Brain microvascular endothelial cell (primary cell): ENCODE measurements around the gene NCKAP1.

ENCODE experiments used
- DNase-seq: peaks from one replicate; pipeline ENCODE4 v3.0.0-alpha.2; 2020
- H3K27ac ChIP-seq: fragments of 250-450 bp; sonication (Bioruptor Pico); 2 replicates; pipeline ENCODE4 v1.5.1; 2020; ENCODE audit warnings: mild to moderate bottlenecking, moderate library complexity
- H3K27me3 ChIP-seq: fragments of 250-450 bp; sonication (Bioruptor Pico); replicated peaks from 2 replicates; pipeline ENCODE4 v1.5.1; 2020; ENCODE audit warnings: mild to moderate bottlenecking
- H3K36me3 ChIP-seq: fragments of 250-450 bp; sonication (Bioruptor Pico); replicated peaks from 2 replicates; pipeline ENCODE4 v1.5.1; 2020; ENCODE audit warnings: mild to moderate bottlenecking
- H3K4me3 ChIP-seq: 2 replicates; pipeline ENCODE4 v1.5.1; 2011; ENCODE audit warnings: low read depth, mild to moderate bottlenecking, control low read depth, low read length, moderate library complexity
- in situ Hi-C: cut with HindIII; loops from 2 replicates; pipeline ENCODE4 v1.10.0; 2017; ENCODE audit warnings: low sequenced_read_pairs, low pct_ligation_motif_present
- TF ChIP-seq, protein P1 (sequence below): IDR thresholded peaks from 2 replicates; pipeline ENCODE4 v1.5.1; 2011; ENCODE audit warnings: low read depth, mild to moderate bottlenecking, moderate library complexity, low read length, control low read depth, inconsistent platforms; ENCODE audit errors: missing control alignments

NCKAP1 gene

GRCh38 chr2:182907081-182907830 is 131.0 kb downstream of the NCKAP1 start:
- TF ChIP-seq, protein P1, sequence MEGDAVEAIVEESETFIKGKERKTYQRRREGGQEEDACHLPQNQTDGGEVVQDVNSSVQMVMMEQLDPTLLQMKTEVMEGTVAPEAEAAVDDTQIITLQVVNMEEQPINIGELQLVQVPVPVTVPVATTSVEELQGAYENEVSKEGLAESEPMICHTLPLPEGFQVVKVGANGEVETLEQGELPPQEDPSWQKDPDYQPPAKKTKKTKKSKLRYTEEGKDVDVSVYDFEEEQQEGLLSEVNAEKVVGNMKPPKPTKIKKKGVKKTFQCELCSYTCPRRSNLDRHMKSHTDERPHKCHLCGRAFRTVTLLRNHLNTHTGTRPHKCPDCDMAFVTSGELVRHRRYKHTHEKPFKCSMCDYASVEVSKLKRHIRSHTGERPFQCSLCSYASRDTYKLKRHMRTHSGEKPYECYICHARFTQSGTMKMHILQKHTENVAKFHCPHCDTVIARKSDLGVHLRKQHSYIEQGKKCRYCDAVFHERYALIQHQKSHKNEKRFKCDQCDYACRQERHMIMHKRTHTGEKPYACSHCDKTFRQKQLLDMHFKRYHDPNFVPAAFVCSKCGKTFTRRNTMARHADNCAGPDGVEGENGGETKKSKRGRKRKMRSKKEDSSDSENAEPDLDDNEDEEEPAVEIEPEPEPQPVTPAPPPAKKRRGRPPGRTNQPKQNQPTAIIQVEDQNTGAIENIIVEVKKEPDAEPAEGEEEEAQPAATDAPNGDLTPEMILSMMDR: no peak
- H3K36me3 ChIP-seq: peaks cover 7% of the 10 kb centered on the region
- no peak overlapping the region for H3K4me3 ChIP-seq
- peak; percentile 20 for DNase-seq
- no peaks in the 10 kb centered on the region for H3K27me3 ChIP-seq
- in situ Hi-C loops: no loop called here
- H3K27ac ChIP-seq: no peak overlapping the region

GRCh38 chr2:182906454-182906853 is 131.8 kb downstream of the NCKAP1 start:
- Histone ChIP-seq H3K36me3 (peaks cover 7% of the 10 kb centered on the region), H3K4me3 (no peak overlapping the region), H3K27me3 (no peaks in the 10 kb centered on the region), H3K27ac (no peak overlapping the region)
- TF ChIP-seq, protein P1: no peak
- DNase-seq: no peak
- in situ Hi-C loops: no loop called here

GRCh38 chr2:182904844-182905243 is 133.4 kb downstream of the NCKAP1 start:
- no peaks in the 10 kb centered on the region for H3K27me3 ChIP-seq
- peaks cover 2% of the 10 kb centered on the region for H3K36me3 ChIP-seq
- DNase-seq: no peak
- TF ChIP-seq, protein P1: no peak
- H3K4me3 ChIP-seq: no peak overlapping the region
- H3K27ac ChIP-seq: no peak overlapping the region
- in situ Hi-C loops: no loop called here

- Histone ChIP-seq H3K4me3 (no peak overlapping the region), H3K27ac (no peak overlapping the region), H3K27me3 (no peaks in the 10 kb centered on the region), H3K36me3 (no peaks in the 10 kb centered on the region)
- TF ChIP-seq, protein P1: no peak
- DNase-seq: no peak
- in situ Hi-C loops: no loop called here
Observed at GRCh38 chr2:182903566-182903965, 134.7 kb downstream of the NCKAP1 start.

DNA sequence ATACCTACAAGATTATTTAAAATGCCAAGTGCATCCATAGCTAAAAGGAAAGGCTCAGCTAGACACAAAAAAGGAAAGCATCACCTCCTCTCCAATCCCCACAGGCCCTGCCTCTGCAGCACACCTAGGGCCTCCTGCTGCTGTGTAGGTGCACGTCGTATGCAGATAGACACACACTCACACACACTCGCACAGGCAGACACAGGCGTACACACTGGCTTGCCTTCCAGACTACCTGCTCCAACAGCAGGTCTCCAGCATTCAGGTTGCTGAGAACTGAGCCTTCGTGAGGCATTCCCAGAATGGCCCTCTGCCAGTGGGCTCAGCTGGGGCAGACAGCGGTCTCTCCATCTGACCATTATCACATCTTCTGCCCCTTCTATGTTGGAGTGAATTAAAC is 136.5 kb downstream of the NCKAP1 start:
- in situ Hi-C loops: no loop called here
- TF ChIP-seq, protein P1: no peak
- no peak for DNase-seq
- Histone ChIP-seq H3K27me3 (no peaks in the 10 kb centered on the region), H3K36me3 (no peaks in the 10 kb centered on the region), H3K27ac (no peak overlapping the region), H3K4me3 (no peak overlapping the region)

DNA sequence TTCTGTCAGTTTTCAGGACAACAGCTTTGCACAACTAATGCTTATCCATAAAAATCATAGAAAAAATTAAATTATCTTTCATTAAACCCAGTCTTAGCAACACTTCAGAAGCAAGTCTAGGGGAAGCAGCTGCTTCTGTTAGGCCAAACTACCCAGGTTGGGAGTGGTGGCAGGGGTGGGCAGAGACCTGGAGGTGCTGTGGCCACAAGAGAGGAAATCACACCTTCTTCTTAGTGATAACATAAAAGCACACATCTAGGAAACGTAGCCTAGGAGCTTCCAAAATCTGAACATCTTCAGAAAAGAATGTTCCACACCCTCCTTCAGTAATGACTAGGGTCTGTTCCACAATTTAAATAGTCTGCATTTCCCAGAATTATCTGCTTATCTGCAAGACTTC is 139.5 kb downstream of the NCKAP1 start:
- no peak overlapping the region for H3K27ac ChIP-seq

More for the DNA sequence above, 139.5 kb downstream of the NCKAP1 start:
- H3K36me3 ChIP-seq: no peaks in the 10 kb centered on the region
- H3K4me3 ChIP-seq: no peak overlapping the region
- TF ChIP-seq, protein P1: no peak
- no peaks in the 10 kb centered on the region for H3K27me3 ChIP-seq
- no peak for DNase-seq
- in situ Hi-C loops: no loop called here
